NCI-H345 treated with DMSO at 0.1 percent for 48 hours (cell line): ENCODE data around the gene RAB11FIP2.

Experiments
- DNase-seq: peaks from one replicate; lab custom pipeline; 2025; ENCODE audit not compliant: unreplicated experiment; lab: John Stamatoyannopoulos, UW

RAB11FIP2 gene

DNA sequence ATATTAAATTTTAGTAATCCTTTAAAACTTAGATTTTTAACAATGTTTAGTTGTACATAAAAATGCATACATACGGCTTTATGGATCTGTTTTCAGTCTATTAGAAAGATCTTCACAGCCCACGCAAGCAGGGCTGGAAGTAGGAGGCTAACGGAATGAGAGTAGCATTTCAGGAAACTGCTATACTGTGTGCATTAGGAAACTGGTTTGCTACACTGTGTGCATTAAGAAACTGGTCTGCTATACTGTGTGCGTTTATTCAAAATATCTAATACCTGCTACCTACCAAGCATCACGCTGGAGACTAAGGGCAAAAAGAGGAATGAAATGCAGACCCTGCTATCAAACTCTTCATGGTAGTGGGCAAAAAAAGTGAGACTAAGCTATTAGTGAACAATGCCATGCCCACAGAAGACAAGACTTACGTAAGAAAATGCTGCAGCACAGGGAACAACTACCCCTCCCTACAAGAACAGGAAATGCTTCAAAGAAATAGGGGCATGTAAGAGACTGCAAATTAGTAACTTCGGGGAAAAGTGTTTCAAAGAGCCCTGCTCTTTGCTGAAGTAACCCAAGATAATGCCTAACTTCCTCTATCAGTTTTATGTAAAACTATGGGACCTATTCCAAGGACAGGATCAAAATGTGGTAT lies 11.3 kb downstream of the RAB11FIP2 start:
- no peak for DNase-seq

DNA sequence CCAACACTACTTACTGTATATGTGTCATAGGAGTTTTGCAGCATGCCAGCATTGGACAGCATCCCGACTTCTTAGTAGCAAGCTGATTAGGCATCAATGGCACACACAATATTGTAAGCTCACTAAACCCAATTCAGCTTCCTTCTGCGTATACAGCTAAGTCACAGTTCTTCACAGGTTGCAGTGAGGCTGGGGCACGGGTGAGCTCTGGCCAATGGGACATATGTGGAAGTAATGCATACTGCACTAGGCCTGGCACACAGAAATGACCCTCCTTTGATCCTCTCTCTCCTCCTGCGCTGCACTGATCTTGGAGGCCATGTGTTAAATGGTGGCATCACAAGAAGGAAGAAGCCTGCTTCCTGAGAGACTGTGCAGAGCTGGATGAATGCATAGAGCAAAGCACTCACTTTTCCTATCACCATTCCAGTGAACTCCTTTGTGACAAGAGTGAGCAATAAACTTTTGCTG lies 11.9 kb downstream of the RAB11FIP2 start:
- no peak for DNase-seq

DNA sequence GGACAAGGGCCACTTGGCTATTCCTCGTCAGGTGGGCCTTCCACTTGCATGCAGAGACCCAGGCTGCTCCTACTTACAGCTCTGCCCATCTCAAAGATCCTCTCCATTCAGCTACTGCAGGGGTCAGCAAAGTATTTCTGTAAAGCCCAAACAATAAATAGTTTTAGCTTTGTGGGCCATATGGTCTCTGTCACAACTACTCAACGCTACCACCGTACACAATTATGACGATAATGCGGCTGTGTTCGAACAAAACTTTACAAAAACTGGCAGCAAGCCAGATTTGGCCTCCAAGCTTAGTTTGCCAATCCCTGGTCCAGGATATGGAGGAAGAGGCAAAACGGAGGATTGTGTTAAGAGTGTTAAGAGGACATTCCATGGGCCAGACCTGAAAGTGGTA lies 12.8 kb downstream of the RAB11FIP2 start:
- no peak for DNase-seq

DNA sequence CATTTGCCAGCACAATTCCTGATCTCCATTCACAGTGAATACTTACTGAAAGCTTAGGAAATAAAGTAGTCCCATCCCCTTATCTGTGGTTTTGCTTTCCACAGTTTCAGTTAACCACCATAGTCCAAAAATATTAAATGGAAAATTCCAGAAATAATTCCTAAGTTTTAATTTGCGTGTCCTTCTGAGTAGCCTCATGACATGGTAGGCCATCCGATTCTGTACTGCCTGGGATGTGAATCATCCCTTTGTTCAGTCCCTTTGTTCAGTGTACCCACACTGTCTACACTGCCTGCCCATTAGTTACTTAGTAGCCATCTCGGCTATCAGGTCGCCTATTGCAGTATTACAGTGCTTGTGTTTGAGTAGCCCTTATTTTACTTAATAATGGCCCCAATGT lies 14.2 kb downstream of the RAB11FIP2 start:
- no peak for DNase-seq

DNA sequence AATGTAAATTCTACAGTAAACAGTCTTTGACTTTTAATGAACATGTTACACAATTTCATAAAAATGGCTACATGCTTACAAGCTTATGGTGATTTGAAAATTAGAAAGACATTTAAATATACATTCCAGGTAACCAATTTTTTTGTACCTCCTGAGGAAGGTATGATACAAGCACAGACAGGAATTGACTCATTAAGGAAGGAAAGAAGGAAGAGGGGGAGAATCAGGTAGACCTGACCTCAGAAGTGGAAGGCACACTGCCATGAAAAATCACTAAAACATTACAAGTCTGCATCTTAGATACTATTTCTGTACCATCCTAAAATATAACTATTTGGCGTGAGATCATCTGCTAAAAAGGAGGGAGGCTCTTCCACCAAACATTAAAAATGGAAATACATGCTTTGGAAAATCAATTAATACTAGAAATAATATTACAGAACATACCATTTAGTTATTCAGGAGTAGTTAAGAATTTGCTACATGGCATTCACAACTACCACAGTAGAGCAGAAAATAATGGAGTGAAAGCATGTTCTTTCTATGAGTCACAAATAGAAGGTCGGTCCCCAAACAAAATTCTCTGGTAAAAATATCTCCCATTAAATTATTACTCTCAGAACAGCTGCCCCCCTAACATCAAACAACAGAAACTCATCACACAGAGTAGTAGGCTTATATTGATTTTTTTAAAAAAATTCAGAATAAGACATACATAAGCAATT lies 15.2 kb downstream of the RAB11FIP2 start:
- no peak for DNase-seq

DNA sequence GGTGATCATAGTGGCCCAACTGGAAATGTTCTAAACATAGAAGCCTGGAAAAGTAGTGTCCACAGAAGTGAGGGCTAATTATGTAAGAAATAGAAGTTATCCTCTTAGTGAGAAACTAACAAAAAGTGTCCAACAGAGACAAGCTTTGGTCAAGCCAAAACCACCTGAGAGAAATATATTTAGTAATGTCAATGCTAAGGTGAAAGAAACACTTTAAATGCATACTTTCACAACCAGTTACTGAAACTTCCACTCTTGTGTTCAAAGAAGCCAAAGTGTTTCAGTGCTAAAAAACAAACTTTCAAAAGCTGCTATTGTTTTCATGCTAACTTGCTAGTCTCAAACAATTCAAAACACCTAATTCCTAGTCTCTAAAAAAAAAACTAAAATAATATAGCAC lies 18.1 kb downstream of the RAB11FIP2 start:
- no peak for DNase-seq

DNA sequence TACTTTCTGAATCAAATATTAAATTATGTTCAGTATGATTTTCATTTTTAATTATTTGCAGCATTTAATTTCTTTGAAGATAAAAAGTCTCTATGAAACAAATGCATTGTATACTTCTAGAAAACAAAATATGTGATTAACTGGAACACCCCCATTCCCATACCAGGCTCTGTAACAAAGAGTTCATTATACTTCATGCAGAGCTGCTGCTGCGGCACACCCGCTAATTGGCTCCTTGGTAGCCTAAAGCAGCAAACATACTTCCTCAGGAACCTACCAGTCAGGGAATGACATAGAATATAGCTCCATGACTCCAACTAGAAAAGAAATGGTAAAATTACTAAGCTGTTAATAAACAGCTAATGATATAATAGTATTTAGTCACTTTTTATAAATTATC lies 19.3 kb downstream of the RAB11FIP2 start:
- no peak for DNase-seq

DNA sequence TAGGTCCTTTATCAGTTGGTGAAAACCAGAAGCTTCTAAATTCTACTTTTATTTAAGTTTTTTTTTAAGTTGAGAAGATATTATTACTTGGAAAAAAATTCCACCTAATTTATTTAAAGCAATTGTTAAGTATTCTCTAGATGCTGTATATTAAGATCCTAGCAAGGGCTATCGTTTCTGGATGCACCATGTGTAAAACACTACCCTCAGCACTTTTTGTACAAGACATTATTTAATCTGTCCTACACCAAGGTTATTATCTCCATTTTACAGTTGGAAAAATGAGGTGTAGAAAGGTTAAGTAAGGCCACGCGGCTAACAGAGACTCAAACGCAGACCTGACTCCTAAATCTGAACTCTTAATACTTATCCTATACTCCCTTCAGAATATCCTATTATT lies 19.8 kb downstream of the RAB11FIP2 start:
- DNase-seq, result no peak

DNA sequence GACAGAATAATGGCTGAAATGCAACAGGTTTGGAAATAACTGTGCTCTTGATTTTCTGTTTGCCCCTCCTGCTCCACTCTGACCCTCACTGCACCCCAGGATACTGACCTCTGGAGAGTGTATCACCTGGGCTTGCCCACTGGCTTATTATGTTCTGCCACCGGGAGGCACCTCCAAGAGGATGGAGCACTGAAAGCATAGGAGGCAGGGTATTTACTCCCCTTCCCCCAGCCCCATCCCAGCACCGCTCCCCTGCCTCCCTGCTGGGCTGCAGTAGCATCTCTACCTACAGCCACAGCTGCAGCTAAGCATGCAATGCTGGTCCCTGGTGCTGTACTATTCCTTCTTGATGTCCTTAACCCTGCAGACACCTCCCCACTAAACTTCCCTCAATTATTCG lies 26.4 kb downstream of the RAB11FIP2 start:
- no peak for DNase-seq

DNA sequence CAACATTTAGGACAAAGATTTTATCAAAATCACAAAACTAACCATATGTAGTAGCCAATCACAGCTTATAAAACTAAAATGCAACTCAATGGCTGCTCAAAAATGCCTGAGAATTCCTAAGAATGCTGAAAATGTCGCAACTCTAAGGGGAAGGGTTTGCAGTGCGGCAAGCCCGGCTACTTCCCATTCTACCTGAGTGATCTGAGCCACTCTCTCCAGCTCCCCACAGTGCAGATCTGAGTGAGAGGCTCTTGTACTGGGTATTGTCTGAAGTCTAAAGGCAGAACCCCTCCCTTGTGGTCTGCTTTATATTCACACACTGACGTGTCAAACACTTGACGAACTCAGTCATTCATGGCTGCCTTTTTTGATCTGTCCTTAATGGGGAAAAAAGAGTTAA lies 28.9 kb downstream of the RAB11FIP2 start:
- DNase-seq, result no peak

DNA sequence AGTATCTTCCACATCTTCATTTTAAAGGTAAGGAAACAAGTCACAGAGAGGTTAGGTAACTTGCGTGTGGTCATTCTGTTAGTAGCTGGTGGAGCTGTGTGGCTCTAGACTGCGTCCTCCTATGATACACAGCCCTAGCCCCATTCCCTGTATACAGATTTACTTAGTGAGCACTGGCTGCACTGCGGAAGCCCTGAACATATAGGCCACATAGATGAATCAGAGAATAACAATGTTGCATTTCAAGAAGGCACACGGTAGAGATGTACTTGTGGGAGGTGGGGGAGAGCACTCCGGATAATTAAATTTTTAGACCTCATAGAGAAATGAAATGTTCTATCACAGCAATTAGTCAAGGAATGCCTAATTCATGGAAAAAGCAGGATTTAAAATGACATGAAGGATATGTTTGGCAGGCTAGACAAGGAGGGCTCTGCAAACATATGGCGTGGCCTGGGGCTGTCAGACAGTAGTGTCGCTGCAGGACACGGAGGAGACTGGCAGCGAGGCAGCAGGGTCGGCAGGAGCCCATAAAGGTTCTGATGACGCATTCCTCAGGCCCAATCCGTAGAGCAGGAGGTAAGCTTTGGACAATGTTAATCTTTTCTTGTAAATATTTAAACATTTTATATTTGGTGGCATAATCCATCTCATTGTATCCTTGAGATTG lies 29.5 kb downstream of the RAB11FIP2 start:
- no peak for DNase-seq

DNA sequence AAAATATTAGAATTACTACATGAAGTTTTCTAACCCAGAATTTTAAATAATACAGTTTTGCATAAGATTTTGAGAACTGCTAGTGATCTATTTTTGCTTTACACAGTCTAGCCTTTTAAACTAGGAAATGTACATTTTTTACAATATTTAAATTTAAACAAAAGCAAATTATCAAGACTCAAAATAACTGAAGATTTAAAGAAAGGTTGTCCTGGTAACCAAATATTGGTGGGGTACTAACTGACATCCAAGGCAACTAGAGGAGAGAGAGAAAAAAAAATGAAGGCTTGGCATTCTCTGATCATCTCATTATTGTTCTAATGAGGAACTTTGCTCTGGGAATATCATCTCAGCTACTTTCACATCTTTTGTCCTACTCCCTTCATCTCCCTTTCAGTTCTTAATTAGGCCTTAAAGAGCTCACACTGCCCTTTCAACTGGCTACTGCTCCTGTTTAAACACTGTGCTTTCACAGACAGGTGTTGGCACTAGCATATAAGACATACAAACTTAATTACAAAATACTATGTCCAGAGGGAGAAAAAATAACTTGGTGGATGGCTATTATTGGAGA lies 33.7 kb downstream of the RAB11FIP2 start:
- DNase-seq, result no peak

DNA sequence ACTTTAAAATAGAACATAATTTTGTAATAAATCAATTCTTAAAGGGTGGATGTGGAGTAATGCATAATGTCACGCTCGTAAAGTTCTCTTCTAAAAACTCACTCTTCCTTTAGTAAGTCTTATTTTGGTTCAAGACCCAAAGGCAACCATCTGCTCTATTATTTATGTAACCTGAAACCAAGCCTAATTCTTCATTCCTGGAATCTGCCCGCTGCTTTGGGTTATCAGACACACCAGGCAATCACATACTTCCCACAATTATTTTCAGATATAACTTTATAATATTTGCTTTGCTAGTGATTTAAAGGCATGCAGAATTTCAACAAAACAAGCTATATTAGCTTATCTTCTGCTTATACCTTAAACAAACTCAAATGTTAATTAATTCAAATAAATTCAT lies 39.0 kb downstream of the RAB11FIP2 start:
- no peak for DNase-seq

DNA sequence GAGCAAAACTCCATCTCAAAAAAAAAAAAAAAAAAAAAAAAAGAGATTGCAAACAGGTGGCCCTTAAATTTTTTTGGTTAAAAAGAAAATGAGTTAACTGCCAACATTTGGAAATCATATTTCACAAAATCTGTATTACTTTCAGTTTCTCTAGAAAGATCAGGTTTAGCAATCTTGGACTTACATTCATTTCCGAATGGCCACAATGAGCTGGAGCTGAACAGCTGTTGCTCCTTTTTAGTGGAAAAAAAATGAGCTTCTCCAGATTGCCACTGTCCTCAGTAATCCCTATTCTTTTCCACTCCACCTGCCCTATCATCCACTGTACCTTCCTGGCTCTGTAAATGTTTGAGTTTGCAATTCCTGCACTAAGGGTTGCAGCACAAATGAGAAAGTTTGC lies 43.6 kb downstream of the RAB11FIP2 start:
- no peak for DNase-seq

DNA sequence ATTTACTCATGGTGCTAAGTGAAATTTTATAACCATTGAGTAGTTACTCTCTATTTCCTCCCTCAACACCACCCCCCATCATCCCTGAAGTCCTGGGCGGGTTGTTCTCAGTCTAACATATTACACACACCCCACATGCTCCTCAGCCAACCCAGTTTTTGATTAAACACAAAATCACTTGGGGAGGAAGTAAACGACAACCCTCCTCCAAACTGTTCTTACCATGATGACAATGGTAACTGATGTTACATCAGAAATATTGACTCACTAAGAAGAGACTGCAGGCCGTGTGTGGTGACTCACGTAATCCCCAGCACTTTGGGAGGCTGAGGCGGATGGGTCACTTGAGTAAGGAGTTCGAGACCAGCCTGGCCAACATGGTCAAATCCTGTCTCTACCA lies 44.2 kb downstream of the RAB11FIP2 start:
- no peak for DNase-seq

DNA sequence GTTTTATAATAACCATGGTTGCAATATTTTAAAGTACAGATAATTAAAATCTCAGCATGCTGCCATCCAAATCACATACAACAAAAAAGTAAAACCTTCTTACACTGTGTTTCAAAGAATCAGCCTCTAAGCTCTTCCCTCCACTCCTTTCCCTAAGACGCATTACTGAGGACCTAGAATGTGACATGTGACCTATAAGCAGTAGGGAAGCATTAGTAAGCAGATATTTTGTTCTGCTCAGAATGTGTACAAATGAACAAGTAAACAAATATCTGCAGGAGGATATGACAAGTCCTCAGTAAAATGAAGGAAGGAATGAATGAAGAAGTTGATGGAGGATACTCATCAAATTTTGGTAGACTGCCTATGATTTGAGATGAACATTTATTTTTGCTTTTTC lies 49.1 kb downstream of the RAB11FIP2 start:
- no peak for DNase-seq

DNA sequence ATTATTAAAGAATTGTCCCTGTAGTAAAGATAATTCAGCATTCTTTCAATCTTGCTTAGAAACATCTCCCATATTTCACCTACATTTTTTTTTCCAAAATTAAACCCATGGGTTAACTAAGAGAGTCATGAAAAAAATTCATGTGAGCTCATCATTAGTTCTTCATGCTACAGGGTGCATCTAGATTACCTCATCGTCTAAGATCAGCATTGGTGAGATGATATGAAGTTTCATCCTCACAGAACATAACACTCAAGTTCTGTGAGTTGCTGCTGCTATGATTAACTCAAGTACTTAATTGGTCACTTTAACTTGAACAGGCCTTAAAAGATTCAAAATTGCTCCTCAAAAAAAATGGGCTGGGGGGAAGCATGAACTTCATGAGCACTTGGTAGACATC lies 50.0 kb downstream of the RAB11FIP2 start:
- no peak for DNase-seq

DNA sequence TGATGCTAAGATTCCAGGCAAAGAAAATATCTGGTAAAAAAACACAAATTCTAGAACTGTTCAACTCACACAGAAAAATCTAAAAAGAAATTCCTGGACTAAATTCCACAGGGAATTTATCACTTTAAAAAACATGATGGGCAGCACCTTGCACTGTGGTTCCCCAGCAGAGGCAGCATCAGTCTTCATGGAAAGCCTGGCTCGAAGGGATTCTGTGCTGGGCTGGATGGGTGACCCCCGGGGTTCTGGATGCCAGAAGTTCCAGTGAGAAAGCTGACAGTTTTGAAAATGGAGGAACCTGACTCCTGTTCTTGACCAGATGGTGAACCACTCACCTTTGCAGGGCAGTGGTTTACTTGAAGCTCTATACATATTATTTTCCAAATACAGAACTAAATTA lies 52.0 kb downstream of the RAB11FIP2 start:
- DNase-seq, result no peak

DNA sequence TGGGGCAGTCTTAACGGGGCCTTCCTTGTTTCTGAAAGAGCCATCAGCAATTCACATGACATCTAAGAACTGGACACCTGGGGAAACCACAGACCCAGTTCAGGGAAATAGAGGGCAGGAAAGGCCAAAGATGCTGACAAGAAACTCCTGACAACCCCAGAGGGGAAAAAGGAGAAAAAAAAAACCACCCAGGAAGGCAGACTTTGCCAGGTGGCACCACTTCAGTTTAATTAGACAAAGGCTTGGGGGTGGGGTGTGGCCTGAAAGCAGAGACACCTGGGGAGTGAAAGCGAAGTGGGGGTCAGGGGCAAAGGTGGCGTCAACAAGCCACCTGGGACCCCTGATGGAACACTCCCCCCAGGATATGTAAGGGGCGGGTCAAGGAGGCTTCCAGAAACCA lies 53.6 kb downstream of the RAB11FIP2 start:
- no peak for DNase-seq

DNA sequence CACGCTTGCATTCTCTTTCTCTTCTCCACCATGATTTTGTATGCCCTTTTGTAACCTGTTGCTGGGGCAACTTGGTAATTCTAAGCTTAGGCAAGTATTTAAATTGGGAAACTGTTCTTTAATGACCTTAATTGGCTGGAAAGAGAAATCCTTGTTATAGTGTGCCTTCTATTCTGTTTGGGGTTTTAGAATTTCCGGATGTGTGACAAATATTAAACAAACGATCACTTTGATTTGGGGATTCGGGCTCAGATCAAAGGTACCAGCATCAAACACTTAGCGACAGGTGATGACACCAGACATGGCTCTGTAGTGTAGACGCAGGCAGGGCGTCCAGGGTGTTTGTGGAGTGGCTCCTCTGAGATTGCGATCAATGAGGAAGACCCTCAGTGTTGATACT lies 55.0 kb downstream of the RAB11FIP2 start:
- DNase-seq, result no peak

DNA sequence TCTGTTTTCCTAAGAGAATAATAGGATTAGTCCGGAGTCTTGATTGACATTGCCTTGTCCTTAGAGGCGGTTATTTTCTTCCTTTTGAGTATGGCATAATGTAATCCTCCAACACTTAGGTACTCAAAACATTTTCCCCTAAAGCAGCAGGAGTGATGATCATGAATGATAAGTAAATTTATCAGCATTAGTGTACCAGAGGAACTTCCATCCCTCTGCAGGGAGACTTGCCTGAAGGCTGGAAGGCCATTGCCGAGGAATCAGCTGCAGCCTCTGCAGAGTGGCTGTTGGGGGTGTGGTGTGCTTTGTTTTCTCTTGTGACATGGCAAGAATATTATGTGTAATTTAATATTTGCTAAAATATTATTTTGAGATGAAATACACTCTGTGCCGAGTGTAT lies 56.8 kb downstream of the RAB11FIP2 start:
- no peak for DNase-seq

DNA sequence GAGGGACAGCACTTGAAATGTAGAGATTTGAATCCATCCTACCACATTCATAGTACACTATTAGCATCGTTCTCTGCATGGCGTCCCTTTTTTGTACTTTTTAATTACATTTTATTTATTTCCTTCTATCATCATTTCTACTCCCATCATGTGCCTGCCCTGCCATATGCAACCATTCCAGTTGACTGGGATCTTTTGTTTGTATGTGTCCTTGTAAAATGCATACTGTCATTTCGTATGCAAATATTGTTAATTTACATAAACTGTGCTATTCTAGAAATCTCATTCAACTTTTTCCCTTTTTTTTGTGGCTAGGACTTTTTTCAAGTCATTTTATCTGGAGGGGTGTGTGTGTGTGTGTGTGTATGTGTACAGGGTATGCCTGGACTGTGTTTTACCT lies 57.9 kb downstream of the RAB11FIP2 start:
- DNase-seq, result no peak
